Measurements from ENCODE around the gene CC2D2B.

The CC2D2B gene

GRCh38 chr10:96049340-96049739, 141.6 kb downstream of the CC2D2B start:
- in situ Hi-C loops (cut with HindIII; ENCODE audit: low pct_ligation_motif_present, low pct_unique_long_range_greater_than_20kb, low sequenced_read_pairs): no loop called here
- DNase-seq: no peak

GRCh38 chr10:96053985-96054384, 146.2 kb downstream of the CC2D2B start:
- in situ Hi-C loops (cut with HindIII; ENCODE audit: low pct_ligation_motif_present, low pct_unique_long_range_greater_than_20kb, low sequenced_read_pairs): no loop called here
- no peak for DNase-seq

- in situ Hi-C loops (cut with HindIII; ENCODE audit: low pct_ligation_motif_present, low pct_unique_long_range_greater_than_20kb, low sequenced_read_pairs): no loop called here
- no peak for DNase-seq
These were observed 149.0 kb downstream of the CC2D2B start for GRCh38 chr10:96056787-96057186.

- no peak for DNase-seq
- in situ Hi-C loops (cut with HindIII; ENCODE audit: low pct_ligation_motif_present, low pct_unique_long_range_greater_than_20kb, low sequenced_read_pairs): no loop called here
These were observed 153.5 kb downstream of the CC2D2B start for GRCh38 chr10:96061232-96061631.

GRCh38 chr10:96072674-96073073, 164.9 kb downstream of the CC2D2B start:
- peak; percentile 16 for DNase-seq

GRCh38 chr10:96073722-96074121, 165.9 kb downstream of the CC2D2B start:
- DNase-seq: no peak
- in situ Hi-C loops (cut with HindIII; ENCODE audit: low pct_ligation_motif_present, low pct_unique_long_range_greater_than_20kb, low sequenced_read_pairs): no loop called here

More at GRCh38 chr10:96072674-96073073, 164.9 kb downstream of the CC2D2B start:
- in situ Hi-C loops (cut with HindIII; ENCODE audit: low pct_ligation_motif_present, low pct_unique_long_range_greater_than_20kb, low sequenced_read_pairs): no loop called here

GRCh38 chr10:96074776-96075175, 167.0 kb downstream of the CC2D2B start:
- in situ Hi-C loops (cut with HindIII; ENCODE audit: low pct_ligation_motif_present, low pct_unique_long_range_greater_than_20kb, low sequenced_read_pairs): no loop called here
- DNase-seq: no peak

GRCh38 chr10:96075977-96076376, 168.2 kb downstream of the CC2D2B start:
- in situ Hi-C loops (cut with HindIII; ENCODE audit: low pct_ligation_motif_present, low pct_unique_long_range_greater_than_20kb, low sequenced_read_pairs): no loop called here
- no peak for DNase-seq

- DNase-seq: no peak
- in situ Hi-C loops (cut with HindIII; ENCODE audit: low pct_ligation_motif_present, low pct_unique_long_range_greater_than_20kb, low sequenced_read_pairs): no loop called here
These were observed 169.4 kb downstream of the CC2D2B start for GRCh38 chr10:96077156-96077555.

- DNase-seq: no peak
- in situ Hi-C loops (cut with HindIII; ENCODE audit: low pct_ligation_motif_present, low pct_unique_long_range_greater_than_20kb, low sequenced_read_pairs): no loop called here
These were observed 174.4 kb downstream of the CC2D2B start for GRCh38 chr10:96082153-96082552.
